HG03025 (cell line): Measurements from ENCODE around the gene CA5A.
"Not testable (repeated sequence)": the region's sequence is repeated elsewhere in the genome, so short reads cannot be mapped to it uniquely, and the experiment has no call there.

Source experiments
- ATAC-seq: cut with Tn5 transposase; IDR thresholded peaks from one replicate; pipeline ENCODE4 v1.9.1; 2021; ENCODE audit warnings: mild to moderate bottlenecking, moderate library complexity; ENCODE audit not compliant: unreplicated experiment, low FRiP score

CA5A gene

DNA sequence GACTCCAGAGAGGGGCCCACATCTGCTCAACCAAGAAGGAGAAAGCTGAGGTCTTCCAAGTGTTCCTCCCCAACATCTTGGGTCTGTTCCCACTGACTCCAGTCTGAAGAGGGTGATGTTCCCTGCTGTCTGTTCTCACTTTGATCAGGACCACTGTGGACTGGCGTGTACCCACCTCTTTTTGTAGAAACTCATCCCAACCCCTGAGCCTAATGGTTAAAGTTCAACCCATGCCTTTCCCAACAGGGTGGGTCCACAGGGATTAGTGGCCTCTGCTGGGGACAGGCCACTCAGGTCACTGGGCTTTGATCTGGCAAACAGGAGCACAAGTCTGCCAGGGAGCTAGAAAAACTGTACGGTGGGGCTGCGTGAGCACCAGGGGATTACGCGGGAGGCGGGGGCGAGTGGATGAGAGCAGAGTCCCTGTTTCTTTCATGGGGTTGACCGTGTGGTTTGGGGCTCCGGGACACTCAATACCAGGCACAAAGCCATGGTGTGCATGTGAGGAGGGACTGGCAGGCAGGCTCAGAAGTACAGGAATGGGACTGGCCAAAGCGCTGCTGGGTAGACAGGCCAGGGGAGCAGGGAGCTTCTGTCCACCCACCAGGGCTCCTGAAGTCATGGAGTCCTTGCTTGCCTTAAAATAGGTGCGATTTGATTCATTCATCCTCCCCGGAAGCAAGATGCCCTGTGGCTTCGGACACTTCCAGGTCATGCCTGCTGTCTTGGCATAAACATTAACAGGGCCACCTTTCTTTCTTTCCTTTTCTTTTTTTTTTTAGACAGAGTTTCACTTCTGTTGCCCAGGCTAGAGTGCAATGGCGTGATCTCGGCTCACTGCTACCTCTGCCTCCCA lies at the start of gene CA5A:
Gene CA5A (minus strand): TSS at position 155 of the 856 bp plus-strand sequence. CDS start 79 bp downstream, at position 76.
- ATAC-seq: no peak

- not testable (repeated sequence) for ATAC-seq
Observed at GRCh38 chr16:87985493-87985892, 49.2 kb upstream of the CA5A start.

- ATAC-seq: no peak
Observed at GRCh38 chr16:87984632-87985267, 48.4 kb upstream of the CA5A start.

DNA sequence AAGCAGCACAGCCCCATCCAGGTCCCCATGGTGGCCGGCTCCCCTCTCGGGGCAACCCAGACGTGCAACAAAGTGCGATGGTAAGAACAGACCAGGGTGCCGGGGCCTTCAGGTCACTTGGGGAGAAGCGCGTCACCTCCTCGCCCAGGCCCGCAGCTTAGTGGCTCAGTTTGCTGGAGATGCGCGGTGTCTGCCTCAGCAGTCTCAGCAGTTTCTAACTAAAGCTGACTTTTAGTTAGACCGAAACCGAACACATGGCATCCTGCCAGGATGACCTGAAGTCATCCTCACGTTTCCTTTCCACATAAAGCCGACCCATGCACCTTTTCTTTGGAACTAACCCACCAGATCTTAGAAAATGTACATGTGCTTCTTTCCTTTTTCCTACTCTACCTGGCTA lies 47.9 kb upstream of the CA5A start:
- not testable (repeated sequence) for ATAC-seq

DNA sequence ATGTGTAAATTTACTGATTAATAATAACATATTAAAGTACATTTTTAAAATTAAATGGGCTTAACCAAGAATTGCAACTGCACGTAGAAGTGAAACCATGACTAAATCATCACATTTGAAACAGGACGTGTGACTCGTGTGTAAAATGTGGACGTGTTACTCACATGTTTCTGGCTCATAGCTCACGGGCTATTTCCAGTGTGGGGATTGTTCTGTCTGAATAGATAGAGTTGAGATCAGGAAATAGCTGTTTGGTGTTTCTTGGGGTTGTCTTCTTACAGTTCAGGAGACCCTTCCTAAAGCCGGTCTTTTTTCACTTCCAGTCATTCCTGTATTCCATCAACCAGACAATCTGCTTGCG lies 47.4 kb upstream of the CA5A start:
- not testable (repeated sequence) for ATAC-seq

- ATAC-seq: not testable (repeated sequence)
Observed at GRCh38 chr16:87983072-87983736, 46.9 kb upstream of the CA5A start.

DNA sequence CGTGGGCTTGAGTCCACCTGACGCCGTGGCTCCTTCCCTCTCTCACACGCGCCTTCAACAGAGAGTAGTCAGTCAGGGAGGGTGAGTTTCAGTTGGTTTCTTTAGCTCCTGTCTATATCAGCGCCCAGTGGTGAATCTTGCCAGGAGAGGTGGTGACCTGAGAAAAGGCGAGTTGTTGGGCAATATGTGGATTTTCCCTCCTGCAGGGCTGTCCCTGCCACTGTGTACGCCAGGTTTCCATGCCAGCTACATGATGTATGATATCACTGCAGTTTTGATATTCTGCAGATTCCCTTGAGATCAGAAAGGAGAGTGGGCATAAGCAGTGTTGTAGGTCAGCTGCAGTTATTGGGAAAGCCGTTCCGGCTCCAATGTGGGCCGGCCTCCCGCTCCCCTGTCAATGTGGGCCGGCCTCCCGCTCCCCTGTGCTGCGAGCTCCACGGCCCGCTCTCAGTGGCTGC lies 46.3 kb upstream of the CA5A start:
- ATAC-seq: no peak

- not testable (repeated sequence) for ATAC-seq
Observed at GRCh38 chr16:87981376-87981775, 45.0 kb upstream of the CA5A start.

GRCh38 chr16:87979911-87980630 lies 43.7 kb upstream of the CA5A start:
- not testable (repeated sequence) for ATAC-seq

DNA sequence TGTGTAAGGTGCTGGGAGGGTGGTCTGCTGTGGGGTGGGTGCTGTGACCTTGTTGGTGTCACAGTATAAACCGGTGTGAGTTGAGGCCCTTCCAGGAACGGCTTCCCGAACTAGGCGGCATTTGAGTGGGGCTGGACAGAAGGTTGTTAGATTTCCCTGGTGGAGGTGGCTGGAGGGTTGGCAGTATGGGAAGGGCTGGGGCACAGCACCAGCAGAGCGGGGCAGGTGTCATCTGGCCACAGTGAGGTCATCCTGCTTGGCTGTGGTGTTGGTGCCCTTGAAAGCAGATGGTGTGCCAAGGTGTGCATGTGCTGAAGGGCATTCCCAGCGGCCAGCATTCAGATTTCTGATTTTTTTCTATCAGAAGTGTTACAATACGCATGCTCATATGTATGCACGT lies 43.0 kb upstream of the CA5A start:
- no peak for ATAC-seq

DNA sequence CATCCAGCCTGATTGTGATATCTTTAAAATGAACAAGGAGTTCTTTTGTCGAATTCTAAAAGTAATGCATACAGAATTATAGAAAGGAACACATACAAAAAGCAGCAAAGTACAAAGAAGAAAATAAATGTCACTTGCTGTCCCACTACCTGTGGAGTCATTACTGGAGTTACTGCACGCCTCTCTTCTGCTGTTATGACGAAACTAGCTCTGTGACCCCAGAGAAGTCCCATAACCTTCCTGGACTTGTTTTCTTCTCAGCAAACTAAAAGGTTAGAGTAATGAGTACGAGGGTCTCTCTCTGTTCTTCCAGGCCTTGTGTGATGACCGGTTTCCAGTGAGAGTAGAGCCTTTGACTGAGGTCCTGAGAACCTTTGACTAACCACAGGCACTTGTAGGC lies 41.8 kb upstream of the CA5A start:
- ATAC-seq: no peak

DNA sequence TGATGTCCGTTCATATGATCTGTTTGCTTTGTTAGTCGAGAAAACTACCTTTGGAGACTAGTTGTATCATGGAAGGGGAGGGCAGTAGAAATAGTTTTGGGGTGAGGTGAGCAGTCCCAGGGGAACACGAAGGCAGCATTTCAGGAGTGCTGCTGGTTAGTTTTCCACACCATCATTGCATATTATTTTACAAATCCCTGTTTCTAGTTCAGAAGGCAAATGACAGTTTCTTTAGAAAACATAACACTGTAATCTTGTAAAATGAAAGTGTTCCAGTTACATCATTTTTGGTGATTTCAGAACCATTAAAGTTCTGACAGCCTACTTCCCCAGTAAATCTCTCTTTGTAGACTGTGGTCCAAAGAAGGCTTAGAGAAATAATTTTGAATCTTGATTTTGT lies 40.3 kb upstream of the CA5A start:
- no peak for ATAC-seq

- no peak for ATAC-seq
Observed at GRCh38 chr16:87974178-87974577, 37.8 kb upstream of the CA5A start.

GRCh38 chr16:87973717-87974116 lies 37.4 kb upstream of the CA5A start:
- ATAC-seq: no peak

DNA sequence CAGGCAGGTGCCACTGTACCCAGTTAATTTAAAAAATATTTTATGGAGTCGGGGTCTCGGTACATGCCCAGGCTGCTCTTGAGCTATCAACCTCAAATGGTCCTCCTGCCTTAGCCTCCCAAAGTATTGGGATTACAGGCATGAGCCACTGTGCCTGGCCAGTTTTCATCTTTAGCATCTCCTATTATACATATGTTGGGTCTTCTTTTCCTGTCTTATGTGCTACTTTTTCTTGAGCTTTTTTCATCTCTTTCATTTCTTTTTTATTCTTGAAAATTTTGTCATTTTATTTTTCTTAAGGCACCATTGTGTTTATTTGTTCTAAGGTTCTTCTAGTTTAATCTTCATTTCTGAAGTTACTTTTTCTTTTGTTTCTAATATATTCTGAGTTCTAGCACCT lies 35.6 kb upstream of the CA5A start:
- no peak for ATAC-seq

GRCh38 chr16:87970186-87970585 lies 33.9 kb upstream of the CA5A start:
- ATAC-seq: no peak

DNA sequence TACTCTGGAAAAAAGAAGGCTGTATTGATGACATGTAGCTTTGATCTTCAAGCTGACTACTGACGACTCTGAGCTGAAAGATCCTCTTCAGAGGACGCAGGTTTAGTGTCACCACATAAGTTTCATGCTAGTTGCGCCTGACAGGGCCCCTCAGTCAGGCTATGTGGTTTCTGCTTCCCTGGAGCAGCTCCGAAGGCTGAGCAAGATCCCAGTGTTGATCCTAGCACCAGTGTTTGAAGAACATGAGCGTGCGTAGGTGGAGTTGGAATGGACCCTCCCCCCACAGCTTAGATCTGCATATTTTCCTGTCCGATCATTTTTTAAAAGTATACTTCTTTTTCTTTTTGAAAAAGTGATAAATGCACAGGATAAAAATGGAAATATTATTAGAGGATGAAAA lies 32.2 kb upstream of the CA5A start:
- ATAC-seq: no peak

GRCh38 chr16:87966685-87967185 lies 30.4 kb upstream of the CA5A start:
- no peak for ATAC-seq

DNA sequence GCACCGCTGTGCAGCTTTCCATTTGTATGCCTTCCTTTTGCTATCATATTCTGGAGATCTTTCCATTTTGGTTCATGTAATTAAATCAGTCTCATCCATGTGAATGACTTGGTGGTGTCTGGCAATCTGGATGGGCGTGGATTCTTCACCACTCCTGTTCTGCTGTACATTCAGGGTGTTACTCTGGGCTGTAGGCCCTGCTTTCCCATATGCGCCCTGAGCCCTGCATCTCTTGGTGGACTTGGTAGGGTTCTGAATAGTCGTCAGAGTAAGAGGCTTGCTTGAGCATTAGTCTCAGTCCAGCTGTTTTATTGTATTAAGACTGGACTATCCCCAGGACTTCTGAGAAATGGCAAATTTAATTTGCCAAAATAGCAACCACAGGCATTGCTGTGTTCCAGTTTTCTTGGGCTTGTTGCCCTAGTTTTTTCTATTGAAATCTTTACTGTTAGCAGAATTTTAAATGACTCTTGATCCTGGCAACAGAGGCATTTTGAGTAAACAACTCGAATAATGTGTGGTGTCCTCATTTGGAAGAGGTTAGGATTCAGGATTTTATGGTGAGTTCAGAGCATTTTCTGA lies 29.8 kb upstream of the CA5A start:
- no peak for ATAC-seq

DNA sequence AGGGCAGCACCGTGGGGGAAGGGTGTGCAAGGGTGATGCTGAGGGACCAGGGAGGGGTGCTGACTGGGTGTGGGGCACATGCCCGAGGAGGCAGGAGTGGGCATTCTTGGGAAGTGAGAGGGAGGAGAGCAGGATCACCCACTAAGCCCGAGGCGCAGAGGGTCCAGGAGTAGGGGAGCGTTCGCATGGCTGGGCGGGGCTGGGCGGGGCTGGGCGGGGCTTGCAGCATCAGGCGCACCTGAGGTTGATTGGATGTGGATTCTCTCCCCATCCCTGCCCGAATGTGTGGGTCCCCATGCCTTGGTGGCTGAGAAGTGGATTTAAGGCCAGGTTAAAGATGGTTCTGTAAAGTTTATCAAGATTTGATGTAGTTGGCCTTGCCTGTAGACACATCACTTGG lies 29.1 kb upstream of the CA5A start:
- no peak for ATAC-seq
